GM12878 (cell line): ENCODE results near the gene FOXK1. TPM values are rescaled to one million over a fixed set of nuclear protein-coding genes. Genes with fewer than 3 reads are reported as not detected.

Experiments used
- ATAC-seq: fragments of 200-7000 bp; cut with Tn5 transposase; 3 replicates; pipeline ENCODE4 v1.9.1; 2020; ENCODE audit warnings: mild to moderate bottlenecking, moderate library complexity
- BruUV-seq: library from RNA; stranded (reverse); fragments of 400-500 nt; replicated peaks from 2 replicates; lab custom pipeline; 2021; lab: Mats Ljungman, UMichigan
- CTCF ChIA-PET: fragments of 300-600 bp; sonication (Branson Sonifier 250); formaldehyde crosslinking; extraction: SDS; loops from one replicate; lab custom pipeline; 2021; ENCODE audit warnings: inconsistent platforms; lab: Yijun Ruan, JAX
- POLR2A ChIA-PET: fragments of 350-600 bp; formaldehyde crosslinking; extraction: SDS; loops from one replicate; lab custom pipeline; 2021; ENCODE audit warnings: inconsistent platforms; lab: Charles Lee
- RAD21 ChIA-PET: fragments of 300-600 bp; sonication (Branson Sonifier 250); formaldehyde crosslinking; loops from one replicate; lab custom pipeline; 2023; ENCODE audit warnings: antibody characterized with exemption; ENCODE audit not compliant: unreplicated experiment; lab: Charles Lee
- SMC1A ChIA-PET: fragments of 300-600 bp; sonication (Branson Sonifier 250); formaldehyde crosslinking; loops from one replicate; lab custom pipeline; 2023; ENCODE audit not compliant: unreplicated experiment, uncharacterized antibody; lab: Charles Lee
- DNase-seq: peaks from one replicate; pipeline ENCODE4 v3.0.0-alpha.2; 2011; ENCODE audit warnings: low read depth, low spot score
- FAIRE-seq: peaks from 3 replicates; lab custom pipeline; 2011; peaks lifted over from hg19 to GRCh38; lab: Jason Lieb, UNC
- H2AFZ ChIP-seq: 2 replicates; pipeline ENCODE4 v1.6.0; 2011; ENCODE audit warnings: low read depth, low read length, control low read depth; ENCODE audit not compliant: control insufficient read depth
- H3K27ac ChIP-seq: 2 replicates; pipeline ENCODE4 v1.5.1; 2011; ENCODE audit warnings: control low read depth; ENCODE audit not compliant: control insufficient read depth, insufficient read depth
- H3K27me3 ChIP-seq, 2 experiments: replicated peaks in 1 of 2; 2 replicates each; pipeline versions ENCODE4 v1.6.0 to v1.6.1; 2011; ENCODE audit warnings: low read length in 1 of 2; ENCODE audit not compliant: control insufficient read depth in 2 of 2, insufficient read depth in 2 of 2
- H3K36me3 ChIP-seq, 2 experiments: 2 replicates each; pipeline ENCODE4 v1.5.1; 2011; ENCODE audit warnings: low read length in 1 of 2; ENCODE audit not compliant: control insufficient read depth in 2 of 2, insufficient read depth in 2 of 2
- H3K4me1 ChIP-seq: 2 replicates; pipeline ENCODE4 v1.6.1; 2011; ENCODE audit warnings: mild to moderate bottlenecking, low read length, moderate library complexity, mixed read lengths; ENCODE audit not compliant: control insufficient read depth, insufficient read depth
- H3K4me2 ChIP-seq: 2 replicates; pipeline ENCODE4 v1.6.0; 2011; ENCODE audit warnings: control low read depth; ENCODE audit not compliant: control insufficient read depth, insufficient read depth
- H3K4me3 ChIP-seq: fragments of 200-600 bp; sonication (generic); 2 replicates; pipeline ENCODE4 v1.5.1; 2016
- H3K79me2 ChIP-seq: 2 replicates; pipeline ENCODE4 v1.6.0; 2011; ENCODE audit warnings: low read length; ENCODE audit not compliant: control insufficient read depth, insufficient read depth
- H3K9ac ChIP-seq: 2 replicates; pipeline ENCODE4 v1.8.0; 2011; ENCODE audit warnings: low read length, control low read depth, mixed read lengths; ENCODE audit not compliant: control insufficient read depth, insufficient read depth
- H3K9me3 ChIP-seq: replicated peaks from 3 replicates; pipeline ENCODE4 v1.5.1; 2011; ENCODE audit warnings: mild to moderate bottlenecking, low read length; ENCODE audit not compliant: control insufficient read depth, insufficient read depth
- H4K20me1 ChIP-seq: 2 replicates; pipeline ENCODE4 v1.6.0; 2011; ENCODE audit not compliant: control insufficient read depth, insufficient read depth
- CBFB ChIP-seq: IDR thresholded peaks from 2 replicates; pipeline ENCODE4 v1.6.1; 2016; ENCODE audit warnings: antibody characterized with exemption, low read depth
- E4F1 ChIP-seq: fragments of 450-650 bp; IDR thresholded peaks from 2 replicates; pipeline ENCODE4 v1.6.1; 2018; ENCODE audit warnings: borderline replicate concordance, mild to moderate bottlenecking; ENCODE audit not compliant: partially characterized antibody
- EZH2 ChIP-seq: IDR thresholded peaks from 2 replicates; pipeline ENCODE4 v1.6.1; 2012; ENCODE audit warnings: low read depth, mild to moderate bottlenecking, control low read depth, inconsistent platforms, low read length, borderline replicate concordance; ENCODE audit not compliant: control insufficient read depth
- HDGF ChIP-seq: fragments of 450-650 bp; IDR thresholded peaks from 2 replicates; pipeline ENCODE4 v1.6.1; 2016; ENCODE audit warnings: antibody characterized with exemption
- MEF2B ChIP-seq: fragments of 450-650 bp; IDR thresholded peaks from 2 replicates; pipeline ENCODE4 v1.6.1; 2018; ENCODE audit warnings: mild to moderate bottlenecking, moderate library complexity; ENCODE audit not compliant: partially characterized antibody, poor library complexity, severe bottlenecking
- MTA3 ChIP-seq: IDR thresholded peaks from 2 replicates; pipeline ENCODE4 v1.6.1; 2012; ENCODE audit warnings: low read length, inconsistent platforms, borderline replicate concordance
- MYC ChIP-seq: IDR thresholded peaks from 2 replicates; pipeline ENCODE4 v1.6.1; 2011; ENCODE audit warnings: mild to moderate bottlenecking, low read length, moderate library complexity, inconsistent platforms; ENCODE audit not compliant: insufficient read depth, insufficient replicate concordance, insufficient read length, severe bottlenecking
- NBN ChIP-seq: fragments of 450-650 bp; IDR thresholded peaks from 2 replicates; pipeline ENCODE4 v1.6.1; 2016
- NR2C2 ChIP-seq: IDR thresholded peaks from 2 replicates; pipeline ENCODE4 v1.6.1; 2011; ENCODE audit warnings: borderline replicate concordance, low read depth; ENCODE audit not compliant: control insufficient read depth, insufficient read length
- PML ChIP-seq: IDR thresholded peaks from 2 replicates; pipeline ENCODE4 v1.6.1; 2012; ENCODE audit warnings: low read length, inconsistent platforms
- RCOR1 ChIP-seq: conservative IDR thresholded peaks from 2 replicates; pipeline ENCODE4 v1.6.1; 2012; ENCODE audit warnings: low read depth, low read length, improper control_type of control experiment
- SPI1 ChIP-seq: IDR thresholded peaks from 2 replicates; pipeline ENCODE4 v1.6.1; 2011; ENCODE audit warnings: low read depth, mild to moderate bottlenecking, low read length, moderate library complexity, borderline replicate concordance; ENCODE audit not compliant: insufficient read depth
- STAT1 ChIP-seq: fragments of 450-650 bp; conservative IDR thresholded peaks from 2 replicates; pipeline ENCODE4 v1.6.1; 2014; ENCODE audit warnings: antibody characterized with exemption, mild to moderate bottlenecking
- ZBED1 ChIP-seq: IDR thresholded peaks from 2 replicates; pipeline ENCODE4 v1.6.1; 2016; ENCODE audit warnings: borderline replicate concordance
- ZSCAN29 ChIP-seq: fragments of 450-650 bp; IDR thresholded peaks from 2 replicates; pipeline ENCODE4 v1.6.1; 2017; ENCODE audit warnings: mild to moderate bottlenecking, moderate library complexity
- WGBS: methylation state at CpG from one replicate; pipeline ENCODE4 v1.1.6; 2016; ENCODE audit warnings: low lambda C conversion rate; ENCODE audit not compliant: insufficient replicate concordance, insufficient coverage; ENCODE audit errors: missing lambda C conversion rate; 5-methylcytosine and 5-hydroxymethylcytosine counted together
- in situ Hi-C: fragments of 300-500 bp; cut with MboI; formaldehyde crosslinking; loops from 9 replicates; pipeline ENCODE4 v1.14.3; 2018; ENCODE audit warnings: mixed read lengths
- intact Hi-C: fragments of 100-400 bp; cut with micrococcal nuclease; formaldehyde crosslinking; loops from one replicate; pipeline ENCODE4 v1.14.2; 2022; ENCODE audit not compliant: unreplicated experiment
- polyA plus RNA-seq, 11 experiments: library from polyadenylated mRNA; depleted of rRNA in 4 of 11; unstranded in 6 of 11; stranded (reverse) in 5 of 11; fragments of >200 nt; fragmentation: Nextera tagmentation in 4 of 11; fragmentation: Illumina TruSeq in 1 of 11; extraction: Ambion mirVana in 4 of 11; extraction: Trizol in 1 of 11; gene quantifications; 1 replicate in 1 of 11; 2 replicates in 10 of 11; pipeline versions ENCODE4 v1.2.1 to v1.2.3, GENCODE V29; 2011 to 2016; ENCODE audit warnings: inconsistent platforms in 2 of 11, missing spikeins in 2 of 11, low read depth in 1 of 11
- total RNA-seq, 4 experiments: library from RNA; depleted of rRNA in 3 of 4; stranded (reverse); fragments of >200 nt in 3 of 4; fragmentation: Illumina TruSeq in 1 of 4; extraction: Trizol in 1 of 4; gene quantifications; 2 replicates each; pipeline versions ENCODE4 v1.2.1 to v1.2.3, GENCODE V29; 2013 to 2021

FOXK1 gene
- total and polyA plus RNA-seq, 10 of the 15 experiments (the other 5 are each of a cell fraction or from before 2014, with no cell fraction given) = 0.24 to 31.8 (median 4.5) TPM

GRCh38 chr7:4711093-4711492 is 29.0 kb downstream of the FOXK1 start:
- H3K36me3 ChIP-seq = peaks cover 0 to 4% of the 10 kb centered on the region in 2 experiments; a peak in 3 of 4 replicates
- intact Hi-C loops (no loop called here), in situ Hi-C loops (no loop called here)
- no peak for FAIRE-seq
- H3K9me3 ChIP-seq = no peaks in the 10 kb centered on the region; the same call in 2 of the 3 replicates
- H3K79me2 ChIP-seq = peaks cover 43% of the 10 kb centered on the region
- CTCF ChIA-PET = no interaction called here
- no peak overlapping the region for H3K9ac ChIP-seq
- H3K4me2 ChIP-seq = no peak overlapping the region
- POLR2A ChIA-PET = interaction anchor here (1.2 kb wide), 1 partner anchor 33 kb away, joined by 3 read pairs; no protein-coding TSS in a partner anchor
- BruUV-seq = no TSS peak
- SMC1A ChIA-PET = no interaction called here
- no peak overlapping the region for H2AFZ ChIP-seq
- H3K27ac ChIP-seq = no peak overlapping the region
- 79% methylated on average over 10 of the region's 10 CpGs for WGBS
- no peak for TF ChIP-seq ZSCAN29
- TF ChIP-seq SPI1 = no peak
- no peak for TF ChIP-seq RCOR1
- no peak for TF ChIP-seq STAT1
- TF ChIP-seq, all 136 proteins: peak for 0
- peaks cover 19% of the 10 kb centered on the region for H3K4me1 ChIP-seq
- ATAC-seq = no peak
- H4K20me1 ChIP-seq = peaks cover 6% of the 10 kb centered on the region; the same call in 1 of the 2 replicates
- no peak overlapping the region for H3K4me3 ChIP-seq
- RAD21 ChIA-PET = no interaction called here
- no peaks in the 10 kb centered on the region for H3K27me3 ChIP-seq
- DNase-seq = no peak

GRCh38 chr7:4711634-4712033 is 29.5 kb downstream of the FOXK1 start:
- no peak overlapping the region for H3K4me3 ChIP-seq
- peaks cover 3 to 4% of the 10 kb centered on the region in 2 experiments; a peak in 3 of 4 replicates for H3K36me3 ChIP-seq
- no peaks in the 10 kb centered on the region; the same call in 2 of the 3 replicates for H3K9me3 ChIP-seq
- H3K4me2 ChIP-seq = no peak overlapping the region
- SMC1A ChIA-PET = no interaction called here
- peaks cover 6% of the 10 kb centered on the region; the same call in 1 of the 2 replicates for H4K20me1 ChIP-seq
- peaks cover 41% of the 10 kb centered on the region for H3K79me2 ChIP-seq
- peaks cover 19% of the 10 kb centered on the region for H3K4me1 ChIP-seq
- 69% methylated on average over 15 of the region's 18 CpGs for WGBS
- ATAC-seq (no peak), DNase-seq (no peak), FAIRE-seq (no peak)
- no peak overlapping the region for H3K9ac ChIP-seq
- H2AFZ ChIP-seq = no peak overlapping the region
- POLR2A ChIA-PET = no interaction called here
- BruUV-seq = no TSS peak
- intact Hi-C loops = no loop called here
- RAD21 ChIA-PET = interaction anchor here (1.8 kb wide), 1 partner anchor 34 kb away, joined by 7 read pairs; no protein-coding TSS in a partner anchor
- in situ Hi-C loops = no loop called here
- no peaks in the 10 kb centered on the region for H3K27me3 ChIP-seq
- H3K27ac ChIP-seq = no peak overlapping the region
- CTCF ChIA-PET = interaction anchor here (0.6 to 1.8 kb wide), 2 partner anchors 19 to 43 kb away, joined by 3 to 7 read pairs; no protein-coding TSS in a partner anchor
- TF ChIP-seq MTA3 = no peak
- TF ChIP-seq EZH2 = no peak
- TF ChIP-seq ZBED1 = no peak
- TF ChIP-seq ZSCAN29 = no peak
- no peak for TF ChIP-seq HDGF
- no peak for TF ChIP-seq MEF2B
- no peak for TF ChIP-seq MYC
- no peak for TF ChIP-seq E4F1
- no peak for TF ChIP-seq CBFB
- no peak for TF ChIP-seq NR2C2
- no peak for TF ChIP-seq NBN
- TF ChIP-seq PML = no peak
